ENCODE measurements around the gene CAB39L.
A peak's percentile ranks its signal among the peaks of the same experiment; 100 is the strongest.

DNA sequence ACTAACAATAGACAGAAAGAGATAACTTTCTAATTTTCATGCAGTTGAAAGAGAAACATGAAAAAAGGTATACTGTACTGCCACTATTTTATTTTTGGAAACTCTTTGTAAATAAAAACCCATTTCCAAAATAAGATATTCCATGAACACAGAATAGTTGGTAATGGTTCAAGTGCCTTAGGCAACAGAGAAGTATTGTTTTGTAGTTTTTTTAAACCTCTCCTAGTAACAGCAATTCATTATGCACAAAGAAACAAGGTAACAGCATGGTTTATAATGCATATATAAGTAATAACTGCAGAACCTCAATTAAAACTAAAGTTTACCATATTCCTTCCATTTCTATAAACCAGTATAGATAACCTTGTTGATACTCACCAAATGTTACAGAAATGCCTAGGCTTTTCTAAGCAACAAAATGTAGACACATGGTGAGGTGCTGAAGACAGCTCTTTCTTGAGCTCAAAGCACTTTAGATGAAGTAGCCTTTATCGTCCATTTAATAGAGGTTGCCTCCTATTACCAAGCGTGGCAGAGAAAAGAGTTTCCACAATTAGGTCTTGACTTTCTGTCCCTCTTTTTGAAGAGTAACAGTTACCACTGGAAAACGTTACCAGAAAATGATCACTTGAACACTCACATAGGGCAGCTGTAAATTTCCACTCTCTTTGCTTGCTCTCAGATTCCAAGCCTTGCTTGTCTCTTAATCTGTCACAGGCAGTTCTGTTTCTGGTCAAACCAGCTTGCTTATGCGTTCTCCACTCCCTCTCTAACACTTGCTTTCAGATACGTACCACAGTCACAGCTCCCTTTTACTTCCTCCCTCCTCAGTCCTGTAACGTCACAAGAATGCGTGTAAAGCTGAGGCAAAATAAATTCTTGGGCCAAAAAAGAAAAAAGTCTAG lies 42.9 kb downstream of the CAB39L start:
- peak in 1 of 2 donors; percentile 49 for TF ChIP-seq POLR2A (IDR thresholded peaks at IDR 0.05)
- TF ChIP-seq, protein P1, sequence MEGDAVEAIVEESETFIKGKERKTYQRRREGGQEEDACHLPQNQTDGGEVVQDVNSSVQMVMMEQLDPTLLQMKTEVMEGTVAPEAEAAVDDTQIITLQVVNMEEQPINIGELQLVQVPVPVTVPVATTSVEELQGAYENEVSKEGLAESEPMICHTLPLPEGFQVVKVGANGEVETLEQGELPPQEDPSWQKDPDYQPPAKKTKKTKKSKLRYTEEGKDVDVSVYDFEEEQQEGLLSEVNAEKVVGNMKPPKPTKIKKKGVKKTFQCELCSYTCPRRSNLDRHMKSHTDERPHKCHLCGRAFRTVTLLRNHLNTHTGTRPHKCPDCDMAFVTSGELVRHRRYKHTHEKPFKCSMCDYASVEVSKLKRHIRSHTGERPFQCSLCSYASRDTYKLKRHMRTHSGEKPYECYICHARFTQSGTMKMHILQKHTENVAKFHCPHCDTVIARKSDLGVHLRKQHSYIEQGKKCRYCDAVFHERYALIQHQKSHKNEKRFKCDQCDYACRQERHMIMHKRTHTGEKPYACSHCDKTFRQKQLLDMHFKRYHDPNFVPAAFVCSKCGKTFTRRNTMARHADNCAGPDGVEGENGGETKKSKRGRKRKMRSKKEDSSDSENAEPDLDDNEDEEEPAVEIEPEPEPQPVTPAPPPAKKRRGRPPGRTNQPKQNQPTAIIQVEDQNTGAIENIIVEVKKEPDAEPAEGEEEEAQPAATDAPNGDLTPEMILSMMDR (IDR thresholded peaks at IDR 0.05 in 4 of 5, conservative IDR thresholded peaks at IDR 0.05 in 1 of 5) = no peak
